A204.1 (cell line): ENCODE measurements around the gene TMX1.

ENCODE experiments used
- FAIRE-seq: peaks from 2 replicates; lab custom pipeline; 2012; peaks lifted over from hg19 to GRCh38; lab: Jason Lieb, UNC

Gene TMX1

GRCh38 chr14:51244591-51244990 lies 4.5 kb downstream of the TMX1 start:
- FAIRE-seq: no peak

GRCh38 chr14:51246032-51246431 lies 6.0 kb downstream of the TMX1 start:
- FAIRE-seq: no peak

GRCh38 chr14:51248016-51248987 lies 8.3 kb downstream of the TMX1 start:
- FAIRE-seq: peak; percentile 46

- no peak for FAIRE-seq
These were observed 11.4 kb downstream of the TMX1 start for GRCh38 chr14:51251486-51251885.

GRCh38 chr14:51253880-51254279 lies 13.8 kb downstream of the TMX1 start:
- FAIRE-seq: no peak

- no peak for FAIRE-seq
These were observed 18.2 kb downstream of the TMX1 start for GRCh38 chr14:51258280-51258679.

- FAIRE-seq: peak; percentile 77
These were observed 18.7 kb downstream of the TMX1 start for GRCh38 chr14:51258788-51259187.

GRCh38 chr14:51260225-51260624 lies 20.2 kb downstream of the TMX1 start:
- FAIRE-seq: no peak

- FAIRE-seq: no peak
These were observed 21.1 kb downstream of the TMX1 start for GRCh38 chr14:51261151-51261550.

GRCh38 chr14:51262868-51263267 lies 22.8 kb downstream of the TMX1 start:
- no peak for FAIRE-seq

GRCh38 chr14:51269634-51270033 lies 29.6 kb downstream of the TMX1 start:
- FAIRE-seq: no peak

GRCh38 chr14:51276605-51277004 lies 36.6 kb downstream of the TMX1 start:
- FAIRE-seq: no peak

- no peak for FAIRE-seq
These were observed 37.8 kb downstream of the TMX1 start for GRCh38 chr14:51277753-51278415.

- no peak for FAIRE-seq
These were observed 42.5 kb downstream of the TMX1 start for GRCh38 chr14:51282517-51282916.

GRCh38 chr14:51283402-51284085 lies 43.5 kb downstream of the TMX1 start:
- FAIRE-seq: peak; percentile 99

- FAIRE-seq: no peak
These were observed 44.2 kb downstream of the TMX1 start for GRCh38 chr14:51284241-51284640.

- FAIRE-seq: no peak
These were observed 45.1 kb downstream of the TMX1 start for GRCh38 chr14:51285120-51285519.

GRCh38 chr14:51289169-51289568 lies 49.1 kb downstream of the TMX1 start:
- no peak for FAIRE-seq

- no peak for FAIRE-seq
These were observed 50.1 kb downstream of the TMX1 start for GRCh38 chr14:51290132-51290531.

GRCh38 chr14:51291016-51291415 lies 51.0 kb downstream of the TMX1 start:
- no peak for FAIRE-seq

GRCh38 chr14:51293149-51293911 lies 53.3 kb downstream of the TMX1 start:
- no peak for FAIRE-seq

- FAIRE-seq: no peak
These were observed 53.9 kb downstream of the TMX1 start for GRCh38 chr14:51293912-51294389.
